Measurements from ENCODE around the gene ARAP1.

The ARAP1 gene

DNA sequence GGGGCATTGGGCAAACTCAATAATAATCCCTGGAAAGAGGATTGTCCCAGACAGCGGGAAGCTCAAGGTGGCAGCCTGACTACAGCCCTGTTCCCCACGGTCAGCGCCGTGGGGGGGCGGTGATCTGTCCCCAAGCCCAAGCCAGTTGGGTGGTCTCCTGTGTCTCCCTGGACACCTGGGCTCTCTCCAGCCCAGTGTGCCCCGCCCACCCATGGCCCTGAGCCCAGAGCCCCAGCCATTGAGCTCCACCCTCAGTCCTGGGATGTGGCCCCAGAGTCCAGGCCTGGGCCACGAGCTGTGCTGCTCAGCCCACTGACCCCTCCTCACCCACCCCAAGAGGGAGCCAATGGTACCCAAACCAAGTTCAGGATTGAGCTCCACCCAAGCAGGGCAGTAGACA is 50.1 kb downstream of the ARAP1 start:
- DNase-seq, result no peak

DNA sequence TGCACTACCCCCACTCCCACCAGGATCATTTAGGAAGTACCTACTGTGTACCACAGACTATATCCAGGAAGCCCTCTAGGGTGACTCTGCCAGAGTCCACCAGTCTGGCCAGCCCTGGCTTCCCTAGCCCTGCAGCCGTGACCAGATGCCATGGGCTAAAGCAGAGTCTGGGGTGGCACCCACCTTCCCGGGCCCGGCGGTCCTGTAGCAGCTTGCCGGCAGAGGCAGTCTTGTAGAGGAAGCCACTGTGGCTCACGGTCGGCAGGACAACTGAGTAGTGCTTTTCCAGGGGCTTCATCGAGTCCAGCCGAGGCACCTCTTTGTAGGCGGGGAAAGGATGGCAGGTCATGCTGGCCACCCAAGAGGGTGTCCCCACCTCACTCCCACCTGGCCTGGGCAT is 50.7 kb downstream of the ARAP1 start:
- no peak for DNase-seq

- DNase-seq, result no peak
Measured at GRCh38 chr11:72700146-72700545, 52.1 kb downstream of the ARAP1 start.

GRCh38 chr11:72697814-72698213 is 54.4 kb downstream of the ARAP1 start:
- DNase-seq, result no peak

GRCh38 chr11:72696866-72697700 is 55.1 kb downstream of the ARAP1 start:
- no peak for DNase-seq

GRCh38 chr11:72695354-72695753 is 56.9 kb downstream of the ARAP1 start:
- DNase-seq, result no peak

- no peak for DNase-seq
Measured at GRCh38 chr11:72693271-72693968, 58.8 kb downstream of the ARAP1 start.

DNA sequence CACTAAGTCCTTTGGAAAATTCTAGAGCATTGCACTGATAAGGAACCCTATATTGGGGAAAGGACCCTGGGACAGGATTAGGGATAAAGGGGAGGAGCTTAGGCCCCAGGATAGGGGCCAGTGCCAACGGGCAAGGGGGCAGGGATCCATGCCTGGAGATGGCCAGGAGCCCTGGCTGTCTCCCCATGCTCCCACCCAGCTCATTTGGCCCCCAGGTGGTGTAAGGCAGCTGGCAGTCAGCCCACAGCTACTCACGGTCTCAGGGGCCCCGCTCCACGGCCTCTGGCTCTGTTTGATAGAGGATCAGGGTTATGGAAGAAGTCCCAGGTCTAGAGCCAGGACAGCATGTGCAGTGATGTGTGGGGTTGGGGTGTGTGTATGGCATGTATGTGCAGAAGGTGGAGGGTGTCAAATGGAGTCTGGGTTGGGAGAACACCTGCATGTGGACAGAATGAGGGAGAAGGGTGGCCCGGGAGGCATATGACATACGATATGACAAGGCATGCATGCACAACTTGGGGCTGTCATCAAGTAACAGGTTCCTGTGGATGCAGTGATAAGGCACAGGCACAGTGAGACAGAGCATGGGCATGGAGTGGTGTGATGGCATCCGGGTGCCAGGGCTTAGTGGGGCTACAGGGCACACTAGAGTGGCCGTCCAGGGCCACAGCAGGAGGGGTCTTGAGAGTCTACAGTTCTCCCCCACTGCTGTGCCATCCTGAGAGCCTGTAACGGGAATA is 59.5 kb downstream of the ARAP1 start:
- DNase-seq, result no peak

GRCh38 chr11:72690166-72690565 is 62.0 kb downstream of the ARAP1 start:
- no peak for DNase-seq

GRCh38 chr11:72688929-72689328 is 63.3 kb downstream of the ARAP1 start:
- DNase-seq, result no peak

GRCh38 chr11:72688486-72688885 is 63.7 kb downstream of the ARAP1 start:
- no peak for DNase-seq

DNA sequence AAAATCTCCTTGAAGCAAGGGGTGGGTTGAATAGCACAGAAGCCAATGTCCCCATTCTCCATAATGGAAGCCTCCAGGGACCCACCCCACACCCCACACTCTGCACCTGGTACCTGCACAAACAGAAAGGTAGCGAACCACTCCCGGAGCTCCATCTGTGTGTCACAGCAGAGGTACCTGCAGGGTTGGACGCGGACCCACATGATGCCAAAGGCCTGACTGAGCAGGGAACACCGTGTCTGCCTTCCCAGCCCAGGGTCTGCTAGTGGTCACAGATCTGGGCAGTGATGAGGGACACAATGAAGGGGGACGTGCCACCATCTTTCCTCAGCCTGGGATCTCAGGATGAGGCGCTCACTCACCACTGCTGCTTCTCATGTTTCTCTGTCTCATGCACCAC is 64.9 kb downstream of the ARAP1 start:
- DNase-seq, result no peak

- DNase-seq, result no peak
Measured at GRCh38 chr11:72686639-72687220, 65.5 kb downstream of the ARAP1 start.

- no peak for DNase-seq
Measured at GRCh38 chr11:72685560-72686480, 66.4 kb downstream of the ARAP1 start.

DNA sequence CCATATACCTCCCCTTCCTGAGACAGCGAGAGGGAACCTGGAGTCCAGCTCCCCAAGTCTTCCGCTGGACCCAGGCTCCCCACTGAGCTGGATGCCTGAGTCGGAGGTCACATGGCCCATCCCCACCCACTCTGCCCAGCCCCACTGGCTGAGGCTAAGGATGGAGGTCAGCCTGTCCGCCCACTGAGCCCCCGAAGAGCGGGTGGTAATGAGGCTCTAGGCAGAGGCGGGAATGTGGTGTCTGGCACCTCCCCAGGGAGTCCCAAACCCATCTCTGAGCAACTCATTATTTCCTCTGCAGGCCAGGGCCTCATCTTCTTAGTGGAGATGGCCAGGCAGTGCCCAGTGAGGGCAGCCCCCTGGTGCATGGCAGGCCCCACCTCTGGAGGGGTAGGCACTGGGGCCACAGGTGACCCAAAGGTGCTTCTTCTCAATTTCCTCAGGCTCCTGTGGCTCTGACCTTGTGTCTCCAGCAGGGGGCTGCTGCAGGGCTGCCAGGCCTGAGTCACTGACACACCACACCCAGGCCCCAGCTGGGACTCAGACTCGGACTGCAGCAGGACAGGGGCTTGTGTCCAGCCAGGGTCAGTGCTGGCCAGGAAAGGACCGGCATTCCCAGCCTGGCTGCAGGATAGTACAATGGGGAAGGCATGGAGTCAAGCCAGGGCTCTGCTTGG is 67.8 kb downstream of the ARAP1 start:
- peak; percentile 26 for DNase-seq

- peak; percentile 70 for DNase-seq
Measured at GRCh38 chr11:72683782-72684200, 68.4 kb downstream of the ARAP1 start.

DNA sequence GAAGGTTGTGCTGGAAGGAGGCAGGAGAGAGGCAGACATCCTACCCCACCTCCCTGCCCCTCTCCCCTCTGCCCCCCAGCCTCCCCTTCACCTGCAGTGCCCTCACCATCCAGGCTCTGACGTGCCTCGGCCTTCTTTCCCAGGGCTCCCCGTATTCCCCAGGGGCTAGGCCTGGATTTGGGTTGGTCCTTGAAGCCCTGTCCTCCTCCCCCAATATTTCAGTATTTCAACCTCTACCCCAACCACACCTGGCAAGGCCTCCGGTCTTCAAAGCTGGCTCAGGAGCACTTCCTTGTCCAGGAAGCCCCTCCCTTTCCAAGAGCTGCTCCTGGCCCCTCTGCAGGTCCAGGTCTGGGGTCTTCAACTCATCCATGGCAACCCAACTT is 69.4 kb downstream of the ARAP1 start:
- no peak for DNase-seq

DNA sequence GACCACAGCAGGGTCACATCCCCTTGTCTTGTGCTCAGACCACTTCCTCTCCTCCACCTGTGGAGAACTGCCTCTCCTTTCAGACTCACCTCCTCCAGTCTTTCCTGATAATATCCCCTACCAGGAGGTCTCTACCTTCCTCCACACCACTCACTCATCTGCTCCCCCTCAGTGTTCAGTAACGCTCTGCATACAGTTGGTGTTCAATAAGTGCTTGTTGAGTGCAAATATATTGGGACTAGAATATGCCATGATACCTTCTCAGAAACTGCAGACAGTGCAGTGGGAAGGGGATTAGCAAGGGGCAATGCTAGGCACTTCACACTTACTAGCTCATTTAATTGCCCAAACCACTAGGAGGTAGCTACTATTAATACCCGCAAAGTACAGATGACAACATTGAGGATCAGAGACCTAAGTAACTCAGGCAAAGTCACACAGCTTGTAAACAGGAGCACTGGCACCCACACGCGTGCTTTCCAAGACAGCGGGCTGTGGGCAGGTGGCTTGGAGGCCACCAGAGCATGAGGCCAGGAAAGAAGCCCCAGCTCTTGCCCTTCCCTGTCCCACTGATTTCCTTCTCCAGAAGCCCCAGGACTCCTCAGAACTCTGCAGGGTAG is 69.9 kb downstream of the ARAP1 start:
- no peak for DNase-seq

DNA sequence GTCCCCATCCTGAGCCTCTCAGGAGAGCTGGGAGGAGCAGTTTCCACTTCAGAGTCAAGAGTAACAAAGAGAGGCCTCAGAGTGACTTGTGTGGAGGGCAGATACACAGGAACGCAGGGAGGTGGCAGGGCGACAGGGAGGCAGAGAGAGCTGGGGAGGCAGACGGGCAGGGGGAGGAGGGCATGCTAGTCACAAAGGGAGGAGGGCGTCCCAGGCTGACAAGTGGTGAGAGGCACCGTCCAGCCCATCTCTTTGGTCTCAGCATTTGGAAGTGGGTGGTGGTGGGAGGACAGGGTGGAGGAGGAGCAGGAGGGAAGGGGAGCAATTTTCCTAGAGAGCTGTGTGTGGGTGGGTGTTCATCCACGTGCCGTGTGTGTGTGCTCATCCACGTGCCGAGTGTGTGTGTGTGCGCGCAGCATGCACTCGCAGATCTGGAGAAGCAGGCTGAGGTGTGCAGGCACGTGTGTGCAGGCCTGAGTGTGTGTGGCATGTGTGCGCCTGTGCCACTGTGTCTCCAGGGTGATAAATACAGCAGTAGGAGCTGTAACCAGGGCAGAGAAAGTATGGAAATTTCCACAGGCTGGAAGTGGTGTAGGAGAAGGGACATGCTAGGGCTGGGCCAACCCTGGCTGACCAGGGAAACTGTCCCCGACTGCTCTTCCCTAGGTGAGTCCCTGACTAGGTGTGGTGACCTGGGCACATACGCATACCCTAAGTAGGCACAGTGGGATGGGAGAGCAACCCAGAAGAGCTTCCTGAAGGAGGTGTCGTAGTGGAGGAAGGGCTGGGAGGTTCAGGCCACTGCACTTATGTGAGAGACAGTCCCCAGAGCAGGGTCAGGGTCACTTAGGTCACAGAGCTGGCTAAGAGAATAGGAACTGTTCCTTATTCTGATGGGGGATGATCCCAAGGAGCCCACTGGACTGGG is 70.7 kb downstream of the ARAP1 start:
- no peak for DNase-seq

- DNase-seq, result no peak
Measured at GRCh38 chr11:72680624-72681158, 71.5 kb downstream of the ARAP1 start.
